ENCODE data around the gene WAC.

DNA sequence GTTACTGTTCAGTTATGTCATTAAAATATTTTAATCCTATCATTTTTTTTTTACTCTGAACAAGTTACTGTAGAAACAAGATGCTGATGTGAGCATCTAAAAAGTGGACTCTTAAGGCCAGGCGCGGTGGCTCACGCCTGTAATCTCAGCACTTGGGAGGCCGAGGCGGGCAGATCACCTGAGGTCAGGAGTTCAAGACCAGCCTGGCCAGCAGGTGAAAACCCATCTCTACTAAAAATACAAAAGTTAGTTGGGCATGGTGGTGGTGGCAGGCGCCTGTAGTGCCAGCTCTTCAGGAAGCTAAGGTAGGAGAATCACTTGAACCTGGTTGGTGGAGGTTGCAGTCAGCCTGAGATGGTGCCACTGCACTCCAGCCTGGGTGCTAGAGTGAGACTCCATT lies 2.9 kb downstream of the WAC start:
- TF ChIP-seq, protein P1, sequence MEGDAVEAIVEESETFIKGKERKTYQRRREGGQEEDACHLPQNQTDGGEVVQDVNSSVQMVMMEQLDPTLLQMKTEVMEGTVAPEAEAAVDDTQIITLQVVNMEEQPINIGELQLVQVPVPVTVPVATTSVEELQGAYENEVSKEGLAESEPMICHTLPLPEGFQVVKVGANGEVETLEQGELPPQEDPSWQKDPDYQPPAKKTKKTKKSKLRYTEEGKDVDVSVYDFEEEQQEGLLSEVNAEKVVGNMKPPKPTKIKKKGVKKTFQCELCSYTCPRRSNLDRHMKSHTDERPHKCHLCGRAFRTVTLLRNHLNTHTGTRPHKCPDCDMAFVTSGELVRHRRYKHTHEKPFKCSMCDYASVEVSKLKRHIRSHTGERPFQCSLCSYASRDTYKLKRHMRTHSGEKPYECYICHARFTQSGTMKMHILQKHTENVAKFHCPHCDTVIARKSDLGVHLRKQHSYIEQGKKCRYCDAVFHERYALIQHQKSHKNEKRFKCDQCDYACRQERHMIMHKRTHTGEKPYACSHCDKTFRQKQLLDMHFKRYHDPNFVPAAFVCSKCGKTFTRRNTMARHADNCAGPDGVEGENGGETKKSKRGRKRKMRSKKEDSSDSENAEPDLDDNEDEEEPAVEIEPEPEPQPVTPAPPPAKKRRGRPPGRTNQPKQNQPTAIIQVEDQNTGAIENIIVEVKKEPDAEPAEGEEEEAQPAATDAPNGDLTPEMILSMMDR (IDR thresholded peaks at IDR 0.05) = no peak
- TF ChIP-seq POLR2A (IDR thresholded peaks at IDR 0.05) (no peak), EP300 (IDR thresholded peaks at IDR 0.05) (no peak)

Data from stomach (tissue), 4 donors.